Subcutaneous adipose tissue (tissue), 4 donors: ENCODE data around the gene RBP7. TPM values are rescaled to one million over a fixed set of nuclear protein-coding genes. Genes with fewer than 3 reads are reported as not detected.

Experiments used
- total RNA-seq, 4 donors: library from RNA; depleted of rRNA; stranded (reverse); fragments of >200 nt; gene quantifications; one replicate each; pipeline ENCODE4 v1.1.0, GENCODE V29; 2016
- TF ChIP-seq, protein P1 (sequence below): fragments of 450-650 bp; IDR thresholded peaks from one replicate; pipeline ENCODE4 v1.5.1; 2016; ENCODE audit warnings: low read depth, mild to moderate bottlenecking, control low read depth, antibody characterized with exemption, moderate library complexity

Gene RBP7
- total RNA-seq, 4 donors from 2014 or later: 77.3 to 312 (median 215) TPM

GRCh38 chr1:10020086-10020485 is 23.1 kb downstream of the RBP7 start:
- TF ChIP-seq, protein P1, sequence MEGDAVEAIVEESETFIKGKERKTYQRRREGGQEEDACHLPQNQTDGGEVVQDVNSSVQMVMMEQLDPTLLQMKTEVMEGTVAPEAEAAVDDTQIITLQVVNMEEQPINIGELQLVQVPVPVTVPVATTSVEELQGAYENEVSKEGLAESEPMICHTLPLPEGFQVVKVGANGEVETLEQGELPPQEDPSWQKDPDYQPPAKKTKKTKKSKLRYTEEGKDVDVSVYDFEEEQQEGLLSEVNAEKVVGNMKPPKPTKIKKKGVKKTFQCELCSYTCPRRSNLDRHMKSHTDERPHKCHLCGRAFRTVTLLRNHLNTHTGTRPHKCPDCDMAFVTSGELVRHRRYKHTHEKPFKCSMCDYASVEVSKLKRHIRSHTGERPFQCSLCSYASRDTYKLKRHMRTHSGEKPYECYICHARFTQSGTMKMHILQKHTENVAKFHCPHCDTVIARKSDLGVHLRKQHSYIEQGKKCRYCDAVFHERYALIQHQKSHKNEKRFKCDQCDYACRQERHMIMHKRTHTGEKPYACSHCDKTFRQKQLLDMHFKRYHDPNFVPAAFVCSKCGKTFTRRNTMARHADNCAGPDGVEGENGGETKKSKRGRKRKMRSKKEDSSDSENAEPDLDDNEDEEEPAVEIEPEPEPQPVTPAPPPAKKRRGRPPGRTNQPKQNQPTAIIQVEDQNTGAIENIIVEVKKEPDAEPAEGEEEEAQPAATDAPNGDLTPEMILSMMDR: no peak

- TF ChIP-seq, protein P1: no peak
These were observed 25.6 kb downstream of the RBP7 start for GRCh38 chr1:10022656-10023055.

- TF ChIP-seq, protein P1: no peak
These were observed 28.3 kb downstream of the RBP7 start for GRCh38 chr1:10025354-10025753.

- TF ChIP-seq, protein P1: no peak
These were observed 30.0 kb downstream of the RBP7 start for GRCh38 chr1:10027027-10027426.

- TF ChIP-seq, protein P1: no peak
These were observed 34.4 kb downstream of the RBP7 start for GRCh38 chr1:10031461-10031860.

DNA sequence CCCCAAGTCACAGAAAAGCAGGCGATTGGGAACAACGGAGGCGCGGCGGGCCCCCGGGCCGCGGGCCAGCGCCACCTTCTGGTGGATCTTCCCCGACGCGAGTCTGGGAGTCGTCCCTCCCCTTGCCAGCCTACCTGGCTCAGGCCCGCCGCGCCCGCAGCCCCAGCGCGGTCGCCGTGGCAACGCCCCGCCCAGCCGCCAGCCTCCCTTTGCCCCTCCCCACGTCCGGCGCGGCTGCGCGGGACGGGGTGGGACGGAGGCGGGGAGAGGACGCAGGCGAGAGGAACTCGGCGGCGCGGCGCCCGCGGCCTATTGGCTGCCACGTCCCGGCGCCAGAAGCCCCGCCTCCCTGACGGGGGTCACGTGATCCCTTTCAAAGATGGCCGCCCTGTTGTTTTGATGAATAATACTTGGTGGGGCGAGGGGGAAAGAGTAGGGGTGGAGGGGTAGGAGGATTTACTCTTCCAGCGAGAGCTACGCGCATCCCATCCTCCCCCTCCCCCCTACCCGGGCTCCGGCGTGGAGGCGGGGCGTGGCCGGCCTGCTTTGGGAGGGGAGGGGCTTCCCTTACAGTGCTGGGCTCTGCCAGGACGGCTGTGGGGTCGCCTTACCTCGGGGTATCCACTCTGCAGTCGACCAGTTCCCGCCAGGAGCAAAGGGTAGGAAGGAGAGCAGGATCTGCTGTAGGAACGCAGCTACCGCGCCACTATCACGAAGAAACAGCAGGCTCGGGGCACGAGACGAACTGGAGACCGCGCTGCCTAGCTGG is 35.7 kb downstream of the RBP7 start, which contains the start of gene UBE4B:
Gene UBE4B, plus strand, starts transcription at position 369 of the 769 bp plus-strand sequence. CDS start 713 bp downstream, outside the sequence.
- TF ChIP-seq, protein P1: no peak

GRCh38 chr1:10033359-10033845 is 36.4 kb downstream of the RBP7 start:
- TF ChIP-seq, protein P1: no peak
